Measurements from ENCODE around the gene PLCB2.

PLCB2 gene

GRCh38 chr15:40334941-40335795 lies 27.4 kb upstream of the PLCB2 start:
- TF ChIP-seq TAF1 (IDR thresholded peaks at IDR 0.05; ENCODE audit: borderline replicate concordance, insufficient read depth, low read length) (no peak), FOXP2 (optimal IDR thresholded peaks at IDR 0.05; ENCODE audit: borderline replicate concordance, extremely low read depth, extremely low read length, insufficient read depth) (no peak), POLR2AphosphoS5 (IDR thresholded peaks at IDR 0.05; ENCODE audit: low read depth, low read length) (no peak), REST (IDR thresholded peaks at IDR 0.05; ENCODE audit: insufficient read depth in 1 of 2, low read depth in 2 of 2, low read length in 2 of 2) (no peak), SIN3A (IDR thresholded peaks at IDR 0.05; ENCODE audit: borderline replicate concordance, insufficient read depth, low read length) (no peak)

GRCh38 chr15:40334541-40334940 lies 26.8 kb upstream of the PLCB2 start:
- no peak for TF ChIP-seq TAF1 (IDR thresholded peaks at IDR 0.05; ENCODE audit: borderline replicate concordance, insufficient read depth, low read length)

GRCh38 chr15:40333922-40334492 lies 26.3 kb upstream of the PLCB2 start:
- peak in 1 of 2 experiments; percentile 30; a peak in 1 of 4 replicates for TF ChIP-seq REST (IDR thresholded peaks at IDR 0.05; ENCODE audit: insufficient read depth in 1 of 2, low read depth in 2 of 2, low read length in 2 of 2)
- no peak for TF ChIP-seq FOXP2 (optimal IDR thresholded peaks at IDR 0.05; ENCODE audit: borderline replicate concordance, extremely low read depth, extremely low read length, insufficient read depth)
- TF ChIP-seq SIN3A (IDR thresholded peaks at IDR 0.05; ENCODE audit: borderline replicate concordance, insufficient read depth, low read length) = no peak
- 0 out of 2 replicates have a peak, but pooled peaks have one; percentile 12 for TF ChIP-seq POLR2AphosphoS5 (IDR thresholded peaks at IDR 0.05; ENCODE audit: low read depth, low read length)
- peak; percentile 50; the same call in 1 of the 2 replicates for TF ChIP-seq TAF1 (IDR thresholded peaks at IDR 0.05; ENCODE audit: borderline replicate concordance, insufficient read depth, low read length)

- TF ChIP-seq TAF1 (IDR thresholded peaks at IDR 0.05; ENCODE audit: borderline replicate concordance, insufficient read depth, low read length) (no peak), POLR2AphosphoS5 (IDR thresholded peaks at IDR 0.05; ENCODE audit: low read depth, low read length) (no peak), REST (IDR thresholded peaks at IDR 0.05; ENCODE audit: insufficient read depth in 1 of 2, low read depth in 2 of 2, low read length in 2 of 2) (no peak), SIN3A (IDR thresholded peaks at IDR 0.05; ENCODE audit: borderline replicate concordance, insufficient read depth, low read length) (no peak), FOXP2 (optimal IDR thresholded peaks at IDR 0.05; ENCODE audit: borderline replicate concordance, extremely low read depth, extremely low read length, insufficient read depth) (no peak)
Observed at GRCh38 chr15:40332113-40332781, 24.5 kb upstream of the PLCB2 start.

- TF ChIP-seq POLR2AphosphoS5 (IDR thresholded peaks at IDR 0.05; ENCODE audit: low read depth, low read length) (no peak), REST (IDR thresholded peaks at IDR 0.05; ENCODE audit: insufficient read depth in 1 of 2, low read depth in 2 of 2, low read length in 2 of 2) (no peak)
Observed at GRCh38 chr15:40331637-40332036, 23.9 kb upstream of the PLCB2 start.
